SK-N-SH treated with all-trans-retinoic acid at 6 μM for 48 hours (cell line): ENCODE results near the gene PPARGC1A.

Experiments
- ATAC-seq: fragments of 200-7000 bp; cut with Tn5 transposase; 3 replicates; pipeline ENCODE4 v1.9.1; 2020; ENCODE audit warnings: mild to moderate bottlenecking, moderate library complexity
- ARNTL ChIP-seq: fragments of 450-650 bp; formaldehyde crosslinking; IDR thresholded peaks from 2 replicates; pipeline ENCODE4 v1.5.0; 2020; ENCODE audit warnings: low read depth, mild to moderate bottlenecking, moderate library complexity, borderline replicate concordance
- BACH2 ChIP-seq: fragments of 250-450 bp; sonication (Bioruptor Pico); IDR thresholded peaks from 2 replicates; pipeline ENCODE4 v1.9.0; 2021; ENCODE audit warnings: mild to moderate bottlenecking, borderline replicate concordance
- CREB5 ChIP-seq: fragments of 250-450 bp; sonication (Bioruptor Pico); IDR thresholded peaks from 2 replicates; pipeline ENCODE4 v1.5.1; 2020; ENCODE audit warnings: low read depth, mild to moderate bottlenecking, moderate library complexity
- CSRNP3 ChIP-seq: fragments of 250-450 bp; sonication (Bioruptor Pico); IDR thresholded peaks from 2 replicates; pipeline ENCODE4 v1.5.1; 2021; ENCODE audit warnings: mild to moderate bottlenecking, moderate library complexity
- ESRRG ChIP-seq: fragments of 250-450 bp; sonication (Bioruptor Pico); IDR thresholded peaks from 2 replicates; pipeline ENCODE4 v1.6.1; 2021; ENCODE audit warnings: mild to moderate bottlenecking
- GLIS3 ChIP-seq: fragments of 250-450 bp; sonication (Bioruptor Pico); IDR thresholded peaks from 2 replicates; pipeline ENCODE4 v1.5.0; 2020; ENCODE audit warnings: mild to moderate bottlenecking, moderate library complexity
- POU6F1 ChIP-seq: fragments of 250-450 bp; sonication (Bioruptor Pico); IDR thresholded peaks from 2 replicates; pipeline ENCODE4 v1.8.0; 2021; ENCODE audit warnings: low read depth, mild to moderate bottlenecking, moderate library complexity, borderline replicate concordance
- PPARA ChIP-seq: fragments of 250-450 bp; sonication (Bioruptor Pico); IDR thresholded peaks from 2 replicates; pipeline ENCODE4 v1.5.0; 2020; ENCODE audit warnings: mild to moderate bottlenecking, borderline replicate concordance
- RARB ChIP-seq: fragments of 250-450 bp; sonication (Bioruptor Pico); IDR thresholded peaks from 2 replicates; pipeline ENCODE4 v1.8.0; 2021; ENCODE audit warnings: mild to moderate bottlenecking, moderate library complexity
- SNAI2 ChIP-seq: fragments of 250-450 bp; sonication (Bioruptor Pico); IDR thresholded peaks from 2 replicates; pipeline ENCODE4 v1.5.0; 2020; ENCODE audit warnings: mild to moderate bottlenecking, moderate library complexity
- TCF4 ChIP-seq: fragments of 250-450 bp; sonication (Bioruptor Pico); IDR thresholded peaks from 2 replicates; pipeline ENCODE4 v1.8.0; 2021; ENCODE audit warnings: mild to moderate bottlenecking, moderate library complexity, borderline replicate concordance
- TSHZ2 ChIP-seq: fragments of 250-450 bp; sonication (Bioruptor Pico); IDR thresholded peaks from 2 replicates; pipeline ENCODE4 v1.5.0; 2020; ENCODE audit warnings: mild to moderate bottlenecking, moderate library complexity
- ZC3H10 ChIP-seq: fragments of 250-450 bp; sonication (Bioruptor Pico); IDR thresholded peaks from 2 replicates; pipeline ENCODE4 v1.5.1; 2021; ENCODE audit warnings: mild to moderate bottlenecking, moderate library complexity
- TF ChIP-seq, protein P1 (sequence below): fragments of 250-450 bp; sonication (Bioruptor Pico); IDR thresholded peaks from 2 replicates; pipeline ENCODE4 v1.8.0; 2020; ENCODE audit warnings: mild to moderate bottlenecking, moderate library complexity, borderline replicate concordance

The PPARGC1A gene

DNA sequence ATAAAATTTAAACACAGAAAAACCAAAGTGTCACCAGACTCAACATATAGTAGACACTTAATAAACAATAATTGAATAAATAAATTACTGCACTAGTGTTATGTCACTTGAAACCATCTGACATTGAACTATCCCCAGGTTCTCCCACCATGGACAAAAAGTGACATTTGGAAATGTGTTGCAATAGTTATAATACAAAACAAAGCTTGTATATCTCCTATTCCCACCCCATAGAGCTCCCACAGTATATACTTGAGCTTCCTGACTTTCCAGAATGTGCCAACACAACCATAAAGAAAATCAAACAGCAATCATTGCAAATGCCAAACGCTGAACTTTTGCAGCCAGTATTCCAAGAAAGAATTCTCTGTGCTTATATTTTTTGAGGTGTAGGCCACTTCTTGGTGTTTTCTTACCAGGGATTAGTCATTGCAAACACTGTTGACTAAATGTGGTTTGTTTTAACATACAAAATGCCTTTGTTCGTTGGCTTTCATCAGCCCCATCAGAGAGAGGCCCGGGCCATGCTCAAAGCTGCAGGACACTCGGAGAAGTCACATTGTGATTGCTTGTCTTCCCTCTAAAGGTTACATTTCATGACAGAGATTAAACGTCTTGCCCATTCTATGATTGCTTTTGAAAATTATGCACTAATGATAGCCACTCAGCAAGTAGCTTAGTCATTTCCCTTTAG lies 33.8 kb downstream of the PPARGC1A start:
- TF ChIP-seq TCF4 (no peak), TSHZ2 (CRISPR knock-in tag) (no peak), ARNTL (CRISPR knock-in tag) (no peak), BACH2 (CRISPR knock-in tag) (no peak), SNAI2 (CRISPR knock-in tag) (no peak), PPARA (no peak), ZC3H10 (no peak), RARB (CRISPR knock-in tag) (no peak), ESRRG (CRISPR knock-in tag) (no peak), CREB5 (CRISPR knock-in tag) (no peak)
- TF ChIP-seq, protein P1, sequence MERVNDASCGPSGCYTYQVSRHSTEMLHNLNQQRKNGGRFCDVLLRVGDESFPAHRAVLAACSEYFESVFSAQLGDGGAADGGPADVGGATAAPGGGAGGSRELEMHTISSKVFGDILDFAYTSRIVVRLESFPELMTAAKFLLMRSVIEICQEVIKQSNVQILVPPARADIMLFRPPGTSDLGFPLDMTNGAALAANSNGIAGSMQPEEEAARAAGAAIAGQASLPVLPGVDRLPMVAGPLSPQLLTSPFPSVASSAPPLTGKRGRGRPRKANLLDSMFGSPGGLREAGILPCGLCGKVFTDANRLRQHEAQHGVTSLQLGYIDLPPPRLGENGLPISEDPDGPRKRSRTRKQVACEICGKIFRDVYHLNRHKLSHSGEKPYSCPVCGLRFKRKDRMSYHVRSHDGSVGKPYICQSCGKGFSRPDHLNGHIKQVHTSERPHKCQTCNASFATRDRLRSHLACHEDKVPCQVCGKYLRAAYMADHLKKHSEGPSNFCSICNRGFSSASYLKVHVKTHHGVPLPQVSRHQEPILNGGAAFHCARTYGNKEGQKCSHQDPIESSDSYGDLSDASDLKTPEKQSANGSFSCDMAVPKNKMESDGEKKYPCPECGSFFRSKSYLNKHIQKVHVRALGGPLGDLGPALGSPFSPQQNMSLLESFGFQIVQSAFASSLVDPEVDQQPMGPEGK: no peak
- ATAC-seq: no peak

DNA sequence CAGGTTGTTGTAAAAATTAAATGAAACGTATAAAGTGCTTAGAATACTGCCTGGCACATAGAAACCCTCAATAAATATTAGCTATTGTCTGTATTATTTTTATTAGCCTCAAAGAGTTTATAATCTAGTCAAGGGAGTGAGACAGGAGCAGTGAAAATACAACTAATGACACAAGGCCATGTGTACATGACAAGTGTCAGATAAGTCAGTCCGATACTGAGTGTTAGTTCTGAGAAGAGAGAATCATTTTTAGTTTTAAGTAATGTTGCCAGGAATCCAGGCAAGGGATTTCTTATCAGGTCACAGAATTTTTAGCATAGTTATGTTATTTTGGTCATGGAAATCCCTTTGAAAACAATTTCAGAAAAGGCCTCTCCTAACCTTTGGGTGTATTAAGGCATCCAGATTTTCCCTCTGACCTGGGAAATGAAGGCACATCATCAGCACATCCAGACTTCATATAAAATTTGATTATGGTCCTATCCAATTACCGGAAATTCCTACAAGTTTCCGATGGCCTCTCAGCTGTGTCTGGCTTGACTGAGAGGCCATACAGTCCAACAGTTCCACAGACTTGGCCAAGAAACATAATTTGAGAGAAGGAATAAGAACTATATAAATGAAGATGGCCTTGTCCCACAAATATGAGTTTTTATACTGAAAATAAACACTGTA lies 35.7 kb downstream of the PPARGC1A start:
- no peak for TF ChIP-seq GLIS3
- TF ChIP-seq POU6F1: no peak
- no peak for TF ChIP-seq CSRNP3 (CRISPR knock-in tag)
- TF ChIP-seq ZC3H10: no peak
- TF ChIP-seq ESRRG (CRISPR knock-in tag): no peak
- no peak for TF ChIP-seq TSHZ2 (CRISPR knock-in tag)
- no peak for TF ChIP-seq CREB5 (CRISPR knock-in tag)
- no peak for ATAC-seq
